ENCODE results near the gene COIL. TPM values are rescaled to one million over a fixed set of nuclear protein-coding genes. Genes with fewer than 3 reads are reported as not detected.
"Not testable (repeated sequence)": the region's sequence is repeated elsewhere in the genome, so short reads cannot be mapped to it uniquely, and the experiment has no call there.

COIL gene
- total RNA-seq, 1 experiment from 2014 or later = 14.6 TPM

GRCh38 chr17:56983366-56983765, 22.5 kb upstream of the COIL start:
- no peaks in the 10 kb centered on the region for H3K79me2 ChIP-seq (ENCODE audit: low read length)
- no peaks in the 10 kb centered on the region for H3K9me3 ChIP-seq (ENCODE audit: low read length)
- H3K9me2 ChIP-seq (replicated peaks; ENCODE audit: insufficient read depth, low read length) = no peaks in the 10 kb centered on the region
- H2AFZ ChIP-seq (ENCODE audit: low read length) = no peak overlapping the region
- no peaks in the 10 kb centered on the region for H3K27me3 ChIP-seq (ENCODE audit: low read length)
- H4K20me1 ChIP-seq (ENCODE audit: insufficient read depth, low read depth, low read length) = no peaks in the 10 kb centered on the region
- no peak overlapping the region for H3K4me3 ChIP-seq (ENCODE audit: low read length)
- H3K27ac ChIP-seq (ENCODE audit: low read length) = no peak overlapping the region
- no peak overlapping the region for H3K9ac ChIP-seq (ENCODE audit: low read length)
- no peaks in the 10 kb centered on the region; the same call in 1 of the 2 replicates for H3K36me3 ChIP-seq (ENCODE audit: insufficient read depth, low read length)
- DNase-seq = no peak
- H3K4me2 ChIP-seq (ENCODE audit: low read depth, low read length, poor library complexity, severe bottlenecking) = no peak overlapping the region
- H3K4me1 ChIP-seq (ENCODE audit: low read length) = peaks cover 13% of the 10 kb centered on the region

- Histone ChIP-seq H3K4me1 (ENCODE audit: low read length) (peaks cover 20% of the 10 kb centered on the region), H3K27ac (ENCODE audit: low read length) (no peak overlapping the region), H3K9ac (ENCODE audit: low read length) (no peak overlapping the region), H3K9me2 (replicated peaks; ENCODE audit: insufficient read depth, low read length) (no peaks in the 10 kb centered on the region), H3K4me2 (ENCODE audit: low read depth, low read length, poor library complexity, severe bottlenecking) (no peak overlapping the region), H3K36me3 (ENCODE audit: insufficient read depth, low read length) (no peaks in the 10 kb centered on the region), H3K4me3 (ENCODE audit: low read length) (no peak overlapping the region), H4K20me1 (ENCODE audit: insufficient read depth, low read depth, low read length) (no peaks in the 10 kb centered on the region), H3K27me3 (ENCODE audit: low read length) (no peaks in the 10 kb centered on the region), H3K9me3 (ENCODE audit: low read length) (no peaks in the 10 kb centered on the region), H3K79me2 (ENCODE audit: low read length) (no peaks in the 10 kb centered on the region), H2AFZ (ENCODE audit: low read length) (no peak overlapping the region)
- no peak for DNase-seq
Measured at GRCh38 chr17:56982312-56982711, 21.5 kb upstream of the COIL start.

- not testable (repeated sequence) for H3K79me2 ChIP-seq (ENCODE audit: low read length); H3K9ac ChIP-seq (ENCODE audit: low read length); H3K9me2 ChIP-seq (replicated peaks; ENCODE audit: insufficient read depth, low read length); H3K36me3 ChIP-seq (ENCODE audit: insufficient read depth, low read length); H3K27ac ChIP-seq (ENCODE audit: low read length); H3K9me3 ChIP-seq (ENCODE audit: low read length); H4K20me1 ChIP-seq (ENCODE audit: insufficient read depth, low read depth, low read length); DNase-seq; H2AFZ ChIP-seq (ENCODE audit: low read length); H3K4me2 ChIP-seq (ENCODE audit: low read depth, low read length, poor library complexity, severe bottlenecking); H3K4me3 ChIP-seq (ENCODE audit: low read length); H3K27me3 ChIP-seq (ENCODE audit: low read length)
- H3K4me1 ChIP-seq (ENCODE audit: low read length) = peaks cover 21% of the 10 kb centered on the region
Measured at GRCh38 chr17:56980526-56980925, 19.7 kb upstream of the COIL start.

GRCh38 chr17:56979091-56979480, 18.2 kb upstream of the COIL start:
- H3K4me1 ChIP-seq (ENCODE audit: low read length) = peaks cover 21% of the 10 kb centered on the region
- H3K9me2 ChIP-seq (replicated peaks; ENCODE audit: insufficient read depth, low read length) = no peaks in the 10 kb centered on the region
- no peaks in the 10 kb centered on the region for H3K9me3 ChIP-seq (ENCODE audit: low read length)
- peak overlapping the region; percentile 26; the same call in 1 of the 2 replicates for H2AFZ ChIP-seq (ENCODE audit: low read length)
- no peak for DNase-seq
- peak overlapping the region; percentile 81 for H3K4me3 ChIP-seq (ENCODE audit: low read length)
- no peaks in the 10 kb centered on the region for H3K27me3 ChIP-seq (ENCODE audit: low read length)
- no peak overlapping the region for H3K27ac ChIP-seq (ENCODE audit: low read length)
- H3K9ac ChIP-seq (ENCODE audit: low read length) = peak overlapping the region; percentile 75
- no peaks in the 10 kb centered on the region for H4K20me1 ChIP-seq (ENCODE audit: insufficient read depth, low read depth, low read length)
- no peaks in the 10 kb centered on the region for H3K36me3 ChIP-seq (ENCODE audit: insufficient read depth, low read length)
- H3K79me2 ChIP-seq (ENCODE audit: low read length) = no peaks in the 10 kb centered on the region
- H3K4me2 ChIP-seq (ENCODE audit: low read depth, low read length, poor library complexity, severe bottlenecking) = peak overlapping the region; percentile 87

- peak overlapping the region; percentile 75 for H3K9ac ChIP-seq (ENCODE audit: low read length)
- peak overlapping the region; percentile 26 for H2AFZ ChIP-seq (ENCODE audit: low read length)
- H3K9me3 ChIP-seq (ENCODE audit: low read length) = no peaks in the 10 kb centered on the region
- no peaks in the 10 kb centered on the region for H3K27me3 ChIP-seq (ENCODE audit: low read length)
- H3K4me3 ChIP-seq (ENCODE audit: low read length) = peak overlapping the region; percentile 81
- DNase-seq = peak; percentile 67
- H3K79me2 ChIP-seq (ENCODE audit: low read length) = no peaks in the 10 kb centered on the region
- H3K36me3 ChIP-seq (ENCODE audit: insufficient read depth, low read length) = no peaks in the 10 kb centered on the region
- peak overlapping the region; percentile 87 for H3K4me2 ChIP-seq (ENCODE audit: low read depth, low read length, poor library complexity, severe bottlenecking)
- H3K4me1 ChIP-seq (ENCODE audit: low read length) = peaks cover 21% of the 10 kb centered on the region
- no peaks in the 10 kb centered on the region for H3K9me2 ChIP-seq (replicated peaks; ENCODE audit: insufficient read depth, low read length)
- H4K20me1 ChIP-seq (ENCODE audit: insufficient read depth, low read depth, low read length) = no peaks in the 10 kb centered on the region
- no peak overlapping the region for H3K27ac ChIP-seq (ENCODE audit: low read length)
Measured at GRCh38 chr17:56978441-56979090, 17.7 kb upstream of the COIL start.

- H3K36me3 ChIP-seq (ENCODE audit: insufficient read depth, low read length) = no peaks in the 10 kb centered on the region
- H2AFZ ChIP-seq (ENCODE audit: low read length) = peak within 1 kb of the TSS; percentile 88
- H3K4me3 ChIP-seq (ENCODE audit: low read length) = peak within 1 kb of the TSS; percentile 81
- no peaks in the 10 kb centered on the region for H4K20me1 ChIP-seq (ENCODE audit: insufficient read depth, low read depth, low read length)
- DNase-seq = peak; percentile 90
- no peak within 1 kb of the TSS for H3K27ac ChIP-seq (ENCODE audit: low read length)
- no peaks in the 10 kb centered on the region for H3K9me2 ChIP-seq (replicated peaks; ENCODE audit: insufficient read depth, low read length)
- peak within 1 kb of the TSS; percentile 87 for H3K4me2 ChIP-seq (ENCODE audit: low read depth, low read length, poor library complexity, severe bottlenecking)
- H3K4me1 ChIP-seq (ENCODE audit: low read length) = peaks cover 21% of the 10 kb centered on the region
- no peaks in the 10 kb centered on the region for H3K9me3 ChIP-seq (ENCODE audit: low read length)
- no peaks in the 10 kb centered on the region for H3K27me3 ChIP-seq (ENCODE audit: low read length)
- H3K9ac ChIP-seq (ENCODE audit: low read length) = peak within 1 kb of the TSS; percentile 75
- no peaks in the 10 kb centered on the region for H3K79me2 ChIP-seq (ENCODE audit: low read length)
Measured at GRCh38 chr17:56977673-56978395, 17.0 kb upstream of the COIL start, which contains the start of gene SCPEP1. Gene SCPEP1, plus strand, starts transcription at chr17:56978131. Its CDS starts 29 bp downstream, at chr17:56978160.

- peak overlapping the region; percentile 87 for H3K4me2 ChIP-seq (ENCODE audit: low read depth, low read length, poor library complexity, severe bottlenecking)
- H3K9me3 ChIP-seq (ENCODE audit: low read length) = no peaks in the 10 kb centered on the region
- no peaks in the 10 kb centered on the region for H3K9me2 ChIP-seq (replicated peaks; ENCODE audit: insufficient read depth, low read length)
- DNase-seq = no peak
- H2AFZ ChIP-seq (ENCODE audit: low read length) = no peak overlapping the region
- H3K4me1 ChIP-seq (ENCODE audit: low read length) = peaks cover 21% of the 10 kb centered on the region
- H3K9ac ChIP-seq (ENCODE audit: low read length) = no peak overlapping the region
- H3K4me3 ChIP-seq (ENCODE audit: low read length) = peak overlapping the region; percentile 81; the same call in 1 of the 2 replicates
- no peaks in the 10 kb centered on the region for H4K20me1 ChIP-seq (ENCODE audit: insufficient read depth, low read depth, low read length)
- no peak overlapping the region for H3K27ac ChIP-seq (ENCODE audit: low read length)
- no peaks in the 10 kb centered on the region for H3K36me3 ChIP-seq (ENCODE audit: insufficient read depth, low read length)
- H3K79me2 ChIP-seq (ENCODE audit: low read length) = no peaks in the 10 kb centered on the region
- H3K27me3 ChIP-seq (ENCODE audit: low read length) = no peaks in the 10 kb centered on the region
Measured at GRCh38 chr17:56976941-56977608, 16.2 kb upstream of the COIL start.

GRCh38 chr17:56975656-56976055, 14.8 kb upstream of the COIL start:
- no peak overlapping the region for H3K9ac ChIP-seq (ENCODE audit: low read length)
- H3K36me3 ChIP-seq (ENCODE audit: insufficient read depth, low read length) = no peaks in the 10 kb centered on the region
- H2AFZ ChIP-seq (ENCODE audit: low read length) = no peak overlapping the region
- peaks cover 21% of the 10 kb centered on the region for H3K4me1 ChIP-seq (ENCODE audit: low read length)
- H3K27ac ChIP-seq (ENCODE audit: low read length) = no peak overlapping the region
- DNase-seq = no peak
- H3K9me2 ChIP-seq (replicated peaks; ENCODE audit: insufficient read depth, low read length) = no peaks in the 10 kb centered on the region
- no peak overlapping the region for H3K4me3 ChIP-seq (ENCODE audit: low read length)
- H3K9me3 ChIP-seq (ENCODE audit: low read length) = no peaks in the 10 kb centered on the region
- no peaks in the 10 kb centered on the region for H3K79me2 ChIP-seq (ENCODE audit: low read length)
- H3K27me3 ChIP-seq (ENCODE audit: low read length) = no peaks in the 10 kb centered on the region
- H3K4me2 ChIP-seq (ENCODE audit: low read depth, low read length, poor library complexity, severe bottlenecking) = no peak overlapping the region
- H4K20me1 ChIP-seq (ENCODE audit: insufficient read depth, low read depth, low read length) = no peaks in the 10 kb centered on the region
